PC-3 (cell line): ENCODE data around the gene DNAJB5.

Experiments
- EZH2 ChIP-seq: fragments of 300-600 bp; sonication (generic); IDR thresholded peaks from one replicate; pipeline ENCODE4 v1.6.1; 2017; ENCODE audit warnings: antibody characterized with exemption, mild to moderate bottlenecking, low read length; ENCODE audit not compliant: unreplicated experiment
- EZH2phosphoT487 ChIP-seq: fragments of 300-600 bp; sonication (generic); IDR thresholded peaks from 2 replicates; pipeline ENCODE4 v1.6.1; 2018; ENCODE audit warnings: mild to moderate bottlenecking, antibody characterized with exemption, low read length, borderline replicate concordance
- TF ChIP-seq, protein P1 (sequence below): fragments of 300-600 bp; sonication (generic); conservative IDR thresholded peaks from 2 replicates; pipeline ENCODE4 v1.5.1; 2017; ENCODE audit warnings: antibody characterized with exemption, low read depth, mild to moderate bottlenecking, low read length

DNA sequence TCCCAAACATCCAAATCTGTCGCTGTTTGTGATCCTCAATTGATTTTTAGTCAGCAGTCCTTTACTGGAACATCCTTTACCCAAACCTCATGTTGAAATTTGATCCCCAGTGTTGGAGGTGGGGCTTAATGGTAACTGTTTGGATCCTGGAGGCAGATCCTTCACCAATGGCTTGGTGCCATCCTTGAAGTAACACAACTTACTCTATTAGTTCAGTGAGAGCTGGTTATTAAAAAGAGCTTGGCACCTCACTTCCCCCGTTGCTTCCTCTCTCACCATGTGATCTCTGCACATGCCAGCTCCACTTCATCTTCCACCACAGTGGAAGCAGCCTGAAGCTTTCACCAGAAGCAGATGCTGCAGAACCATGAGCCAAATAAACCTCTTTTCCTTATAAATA is 40.3 kb downstream of the DNAJB5 start:
- TF ChIP-seq, protein P1, sequence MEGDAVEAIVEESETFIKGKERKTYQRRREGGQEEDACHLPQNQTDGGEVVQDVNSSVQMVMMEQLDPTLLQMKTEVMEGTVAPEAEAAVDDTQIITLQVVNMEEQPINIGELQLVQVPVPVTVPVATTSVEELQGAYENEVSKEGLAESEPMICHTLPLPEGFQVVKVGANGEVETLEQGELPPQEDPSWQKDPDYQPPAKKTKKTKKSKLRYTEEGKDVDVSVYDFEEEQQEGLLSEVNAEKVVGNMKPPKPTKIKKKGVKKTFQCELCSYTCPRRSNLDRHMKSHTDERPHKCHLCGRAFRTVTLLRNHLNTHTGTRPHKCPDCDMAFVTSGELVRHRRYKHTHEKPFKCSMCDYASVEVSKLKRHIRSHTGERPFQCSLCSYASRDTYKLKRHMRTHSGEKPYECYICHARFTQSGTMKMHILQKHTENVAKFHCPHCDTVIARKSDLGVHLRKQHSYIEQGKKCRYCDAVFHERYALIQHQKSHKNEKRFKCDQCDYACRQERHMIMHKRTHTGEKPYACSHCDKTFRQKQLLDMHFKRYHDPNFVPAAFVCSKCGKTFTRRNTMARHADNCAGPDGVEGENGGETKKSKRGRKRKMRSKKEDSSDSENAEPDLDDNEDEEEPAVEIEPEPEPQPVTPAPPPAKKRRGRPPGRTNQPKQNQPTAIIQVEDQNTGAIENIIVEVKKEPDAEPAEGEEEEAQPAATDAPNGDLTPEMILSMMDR: no peak
- TF ChIP-seq EZH2: no peak
- no peak for TF ChIP-seq EZH2phosphoT487
